ENCODE data around the gene TMEM109.
A peak's percentile ranks its signal among the peaks of the same experiment; 100 is the strongest.

TMEM109 gene, protein sequence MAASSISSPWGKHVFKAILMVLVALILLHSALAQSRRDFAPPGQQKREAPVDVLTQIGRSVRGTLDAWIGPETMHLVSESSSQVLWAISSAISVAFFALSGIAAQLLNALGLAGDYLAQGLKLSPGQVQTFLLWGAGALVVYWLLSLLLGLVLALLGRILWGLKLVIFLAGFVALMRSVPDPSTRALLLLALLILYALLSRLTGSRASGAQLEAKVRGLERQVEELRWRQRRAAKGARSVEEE

GRCh38 chr11:60913793-60914632 is at the start of gene TMEM109:
Gene TMEM109 (plus strand): TSS chr11:60914158. CDS start chr11:60919694, 5,536 bp downstream.
- DNase-seq (ENCODE audit: low spot score), result peak; percentile 89

- no peak for DNase-seq (ENCODE audit: low spot score)
These were observed 49.0 kb upstream of the TMEM109 start for GRCh38 chr11:60864856-60865513.

- no peak for DNase-seq (ENCODE audit: low spot score)
These were observed 46.8 kb upstream of the TMEM109 start, which contains the start of gene ZP1 for GRCh38 chr11:60866911-60867870. Gene ZP1 (plus strand): TSS chr11:60867542. CDS start chr11:60867562, 20 bp downstream.

DNA sequence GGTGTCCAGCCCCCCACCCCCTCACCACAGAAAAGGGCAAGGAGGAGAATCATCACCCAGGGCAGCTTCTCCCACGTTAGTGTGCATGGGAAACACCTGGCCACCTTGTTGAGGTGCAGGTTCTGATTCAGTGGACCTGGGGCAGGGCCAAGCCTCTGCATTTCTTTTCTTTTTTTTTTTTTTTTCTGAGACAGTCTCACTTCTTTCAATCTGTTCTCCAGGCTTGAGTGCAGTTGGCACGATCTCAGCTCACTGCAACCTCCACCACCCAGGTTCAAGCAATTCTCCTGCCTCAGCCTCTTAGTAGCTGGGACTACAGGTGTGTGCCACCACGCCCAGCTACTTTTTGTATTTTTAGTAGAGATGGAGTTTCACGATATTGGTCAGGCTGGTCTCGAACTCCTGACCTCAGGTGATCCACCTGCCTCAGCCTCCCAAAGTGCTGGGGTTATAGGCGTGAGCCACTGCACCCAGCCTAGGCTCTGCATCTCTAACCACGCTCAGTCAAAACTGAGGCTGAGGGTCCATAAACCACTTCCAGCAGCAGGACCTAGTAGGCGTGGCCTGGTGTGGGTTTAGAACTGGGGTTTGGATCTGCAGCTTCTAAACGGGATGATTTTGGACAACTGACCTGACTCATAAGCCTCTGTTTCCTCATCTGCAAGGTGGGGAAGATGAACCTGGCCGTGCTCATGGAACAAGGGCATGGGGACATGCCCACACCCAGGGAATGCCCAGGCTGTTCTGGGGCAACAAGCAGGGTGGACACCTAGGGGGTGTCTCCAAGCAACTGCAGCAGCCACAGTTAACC is 45.9 kb upstream of the TMEM109 start:
- no peak for DNase-seq (ENCODE audit: low spot score)

- no peak for DNase-seq (ENCODE audit: low spot score)
These were observed 45.1 kb upstream of the TMEM109 start for GRCh38 chr11:60868682-60869450.

- DNase-seq (ENCODE audit: low spot score), result no peak
These were observed 44.5 kb upstream of the TMEM109 start for GRCh38 chr11:60869451-60869825.

DNA sequence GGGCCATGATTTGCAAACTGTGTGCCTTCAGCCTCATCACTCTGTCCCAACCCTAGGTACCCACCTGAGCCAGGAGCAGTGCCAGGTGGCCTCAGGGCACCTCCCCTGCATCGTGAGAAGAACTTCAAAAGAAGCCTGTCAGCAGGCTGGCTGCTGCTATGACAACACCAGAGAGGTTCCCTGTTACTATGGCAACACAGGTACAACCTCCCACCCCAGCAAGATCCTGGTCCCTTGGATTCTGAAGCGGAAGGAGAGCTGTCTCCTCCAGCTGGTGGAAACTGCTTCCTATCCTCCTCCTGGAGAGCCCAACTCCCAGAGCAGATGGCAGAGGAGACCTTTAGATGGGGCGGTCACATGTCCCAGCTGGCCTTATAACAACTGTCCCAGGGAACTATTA is 43.7 kb upstream of the TMEM109 start:
- peak; percentile 14 for DNase-seq (ENCODE audit: low spot score)

DNA sequence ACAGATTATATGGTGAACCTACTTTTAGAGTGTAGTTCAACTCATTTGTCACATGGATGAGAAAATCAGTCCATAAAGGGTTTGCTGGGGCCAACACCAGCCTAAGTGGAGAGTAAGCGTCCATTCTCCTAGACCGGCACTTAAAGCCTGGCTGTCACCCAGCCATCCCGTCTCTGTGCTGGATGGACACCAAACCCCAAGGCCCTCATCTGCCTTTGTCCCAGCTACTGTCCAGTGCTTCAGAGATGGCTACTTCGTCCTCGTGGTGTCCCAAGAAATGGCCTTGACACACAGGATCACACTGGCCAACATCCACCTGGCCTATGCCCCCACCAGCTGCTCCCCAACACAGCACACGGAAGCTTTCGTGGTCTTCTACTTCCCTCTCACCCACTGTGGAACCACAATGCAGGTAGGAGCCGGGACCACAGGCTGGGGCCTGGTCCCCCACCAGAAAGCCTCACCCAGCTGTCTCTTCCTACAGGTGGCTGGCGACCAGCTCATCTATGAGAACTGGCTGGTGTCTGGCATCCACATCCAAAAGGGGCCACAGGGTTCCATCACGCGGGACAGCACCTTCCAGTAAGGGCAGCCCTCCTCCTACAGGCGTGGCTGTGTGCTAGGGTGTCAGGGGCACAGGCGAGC is 43.1 kb upstream of the TMEM109 start:
- DNase-seq (ENCODE audit: low spot score), result no peak

DNA sequence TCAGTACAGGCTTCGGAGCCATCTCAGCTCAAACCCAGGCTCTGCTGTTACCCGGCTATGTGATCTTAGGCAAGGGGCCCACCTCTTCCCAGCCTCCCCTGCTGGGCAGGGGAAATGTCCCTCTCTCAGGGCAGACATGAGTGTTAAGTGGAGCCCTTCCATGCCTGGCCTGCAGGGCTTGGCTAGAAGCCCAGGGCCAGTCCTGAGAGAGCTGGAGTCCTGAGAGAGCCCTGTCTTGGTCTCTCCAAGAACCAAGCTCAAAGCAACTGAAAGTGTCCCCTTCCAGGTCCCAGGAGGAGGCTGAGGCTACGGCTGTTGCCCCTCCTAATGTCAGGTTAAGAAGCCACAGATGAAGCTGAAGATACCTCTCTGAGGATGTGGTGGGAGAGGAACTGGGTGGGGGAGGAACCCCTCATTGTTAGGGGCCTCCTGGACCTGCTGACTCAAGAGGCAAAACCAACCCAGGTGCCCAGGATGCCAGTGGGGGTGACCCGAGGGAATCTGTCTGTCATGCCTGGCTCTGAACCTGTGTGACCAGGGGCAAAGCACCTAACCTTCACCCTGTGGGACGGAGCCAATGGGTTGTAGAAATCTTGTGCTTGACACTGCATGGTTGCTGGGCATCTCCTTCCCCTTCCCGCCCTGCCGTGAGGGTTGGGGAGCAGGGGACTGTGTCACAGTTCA is 42.4 kb upstream of the TMEM109 start:
- DNase-seq (ENCODE audit: low spot score), result no peak

DNA sequence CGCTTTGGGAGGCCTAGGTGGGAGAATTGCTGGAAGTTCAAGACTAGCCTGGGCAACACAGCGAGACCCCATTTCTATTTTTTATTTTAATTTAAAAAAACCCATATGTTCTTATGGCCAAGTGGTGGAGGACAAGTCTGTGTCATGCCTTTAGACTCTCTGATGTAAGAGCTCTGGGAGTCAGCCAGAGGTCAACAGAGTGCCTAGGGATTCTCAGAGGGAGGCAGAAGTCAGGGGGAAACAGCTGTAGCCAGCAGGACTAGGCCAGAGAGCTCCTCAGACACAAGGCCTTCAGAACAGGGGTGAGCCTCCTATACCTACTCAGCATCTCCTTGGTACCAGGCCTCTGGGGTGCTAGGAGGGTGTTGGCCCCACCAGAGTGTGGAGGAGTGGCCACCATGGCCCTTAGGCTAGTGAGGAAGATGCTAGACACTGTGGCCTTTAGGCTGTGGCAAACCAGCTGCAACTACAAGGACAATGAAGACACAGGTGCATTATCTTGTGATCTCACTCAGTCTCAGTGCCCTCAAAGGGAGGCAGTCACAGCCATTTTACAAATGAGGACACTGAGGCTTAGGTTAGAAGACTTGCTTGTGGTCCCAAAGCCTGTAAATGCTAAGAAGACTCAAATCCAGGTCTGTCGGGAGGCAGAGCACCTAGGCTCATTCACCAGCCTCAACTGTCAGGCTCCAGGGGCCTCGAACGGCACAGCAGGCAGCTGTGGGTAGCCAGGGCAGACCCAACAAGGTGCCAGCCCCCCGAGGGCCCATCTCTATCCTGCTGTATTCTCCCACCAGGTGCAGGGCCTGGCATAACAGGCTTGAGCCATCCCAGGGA is 41.6 kb upstream of the TMEM109 start:
- DNase-seq (ENCODE audit: low spot score), result no peak

- DNase-seq (ENCODE audit: low spot score), result no peak
These were observed 40.9 kb upstream of the TMEM109 start for GRCh38 chr11:60872961-60873524.

- no peak for DNase-seq (ENCODE audit: low spot score)
These were observed 40.4 kb upstream of the TMEM109 start for GRCh38 chr11:60873533-60873932.

- DNase-seq (ENCODE audit: low spot score), result no peak
These were observed 39.3 kb upstream of the TMEM109 start for GRCh38 chr11:60874421-60875365.

GRCh38 chr11:60875366-60876167 is 38.4 kb upstream of the TMEM109 start:
- DNase-seq (ENCODE audit: low spot score), result no peak

- DNase-seq (ENCODE audit: low spot score), result no peak
These were observed 37.8 kb upstream of the TMEM109 start for GRCh38 chr11:60876168-60876485.

Measured in CD4-positive, alpha-beta T cell treated with Interleukin-2 at 100 ng/mL for 4 hours (primary cell).